H1 (cell line): ENCODE measurements around the gene EFCAB6. TPM values are rescaled to one million over a fixed set of nuclear protein-coding genes. Genes with fewer than 3 reads are reported as not detected.

Experiments used
- CTCF ChIA-PET: fragments of 300-600 bp; sonication (Branson Sonifier 250); formaldehyde crosslinking; loops from one replicate; lab custom pipeline; 2021; ENCODE audit not compliant: partially characterized antibody; lab: Charles Lee
- POLR2A ChIA-PET: fragments of 300-600 bp; sonication (Branson Sonifier 250); formaldehyde crosslinking; loops from one replicate; lab custom pipeline; 2021; ENCODE audit warnings: inconsistent platforms; ENCODE audit not compliant: partially characterized antibody; lab: Charles Lee
- DNase-seq, 2 experiments: peaks; one replicate each; pipeline versions ENCODE4 v3.0.0 to v3.0.0-alpha.2; 2010 to 2022; ENCODE audit warnings: low spot score in 2 of 2, low read depth in 1 of 2, mixed read lengths in 1 of 2
- FAIRE-seq: peaks from 2 replicates; lab custom pipeline; 2011; peaks lifted over from hg19 to GRCh38; lab: Jason Lieb, UNC
- H2AFZ ChIP-seq: 2 replicates; pipeline ENCODE4 v1.8.1; 2012; ENCODE audit warnings: low read length, inconsistent platforms
- H2AK5ac ChIP-seq: 2 replicates; pipeline ENCODE4 v1.6.1; 2013; ENCODE audit warnings: low read depth, low read length
- H2BK120ac ChIP-seq: replicated peaks from 2 replicates; pipeline ENCODE3; 2013; ENCODE audit warnings: low read depth, low read length, inconsistent platforms
- H2BK12ac ChIP-seq: 2 replicates; pipeline ENCODE4 v1.6.1; 2013; ENCODE audit warnings: low read depth, low read length
- H2BK15ac ChIP-seq: 2 replicates; pipeline ENCODE4 v1.6.1; 2013; ENCODE audit warnings: low read length
- H2BK20ac ChIP-seq: 2 replicates; pipeline ENCODE4 v1.6.1; 2013; ENCODE audit warnings: low read length
- H2BK5ac ChIP-seq: 2 replicates; pipeline ENCODE4 v1.6.1; 2013; ENCODE audit warnings: low read depth, low read length
- H3K14ac ChIP-seq: 2 replicates; pipeline ENCODE4 v1.6.1; 2013; ENCODE audit warnings: inconsistent platforms; ENCODE audit not compliant: insufficient read length
- H3K18ac ChIP-seq: 2 replicates; pipeline ENCODE4 v1.6.1; 2013; ENCODE audit warnings: low read length; ENCODE audit errors: extremely low read depth
- H3K23ac ChIP-seq: 2 replicates; pipeline ENCODE4 v1.6.1; 2013; ENCODE audit warnings: inconsistent platforms; ENCODE audit not compliant: insufficient read length
- H3K23me2 ChIP-seq: 2 replicates; pipeline ENCODE4 v1.6.1; 2013; ENCODE audit warnings: low read depth, low read length
- H3K27ac ChIP-seq: 2 replicates; pipeline ENCODE4 v1.6.1; 2011; ENCODE audit warnings: low read depth, low read length, inconsistent platforms
- H3K27me3 ChIP-seq, 4 experiments: replicated peaks in 1 of 4; 1 replicate in 1 of 4; 2 replicates in 3 of 4; pipeline versions ENCODE4 v1.6.1 to v1.8.1; 2011 to 2013; ENCODE audit warnings: low read length in 3 of 4, mild to moderate bottlenecking in 3 of 4, inconsistent platforms in 2 of 4, mixed read lengths in 2 of 4, moderate library complexity in 1 of 4; ENCODE audit not compliant: control insufficient read depth in 3 of 4, insufficient read depth in 3 of 4; ENCODE audit errors: extremely low read depth in 1 of 4
- H3K36me3 ChIP-seq, 4 experiments: 2 replicates each; pipeline versions ENCODE4 v1.6.1 to v1.8.1; 2011 to 2013; ENCODE audit warnings: mild to moderate bottlenecking in 4 of 4, low read length in 3 of 4, moderate library complexity in 2 of 4, control low read depth in 1 of 4, inconsistent platforms in 1 of 4; ENCODE audit not compliant: insufficient read depth in 4 of 4, control insufficient read depth in 2 of 4
- H3K4ac ChIP-seq: replicated peaks from 2 replicates; pipeline ENCODE3; 2013; ENCODE audit warnings: low read length, low read depth, mixed read lengths, inconsistent platforms; ENCODE audit not compliant: insufficient read length
- H3K4me1 ChIP-seq, 4 experiments: replicated peaks in 1 of 4; 1 replicate in 1 of 4; 2 replicates in 3 of 4; pipeline versions ENCODE4 v1.6.1 to v1.8.1; 2011 to 2013; ENCODE audit warnings: low read length in 3 of 4, inconsistent platforms in 2 of 4, mixed read lengths in 1 of 4; ENCODE audit not compliant: insufficient read depth in 4 of 4, control insufficient read depth in 3 of 4
- H3K4me2 ChIP-seq, 2 experiments: 2 replicates each; pipeline versions ENCODE4 v1.6.1 to v1.8.1; 2011 to 2013; ENCODE audit warnings: low read depth in 2 of 2, low read length in 2 of 2, control low read depth in 1 of 2, inconsistent platforms in 1 of 2, mild to moderate bottlenecking in 1 of 2; ENCODE audit not compliant: insufficient read depth in 1 of 2
- H3K4me3 ChIP-seq, 4 experiments: fragments of 200-600, 300-600 bp in 1 of 4; sonication (generic), shearing (Covaris generic), sonication (Bioruptor Twin) in 1 of 4; 2 replicates each; pipeline versions ENCODE4 v1.5.1 to v1.8.1; 2011 to 2016; ENCODE audit warnings: low read length in 4 of 4, low read depth in 3 of 4, control low read depth in 2 of 4, inconsistent platforms in 2 of 4, mild to moderate bottlenecking in 2 of 4, mixed read lengths in 1 of 4, moderate library complexity in 1 of 4; ENCODE audit not compliant: insufficient read depth in 2 of 4; ENCODE audit errors: extremely low read depth in 1 of 4
- H3K56ac ChIP-seq: replicated peaks from 2 replicates; pipeline ENCODE3; 2013; ENCODE audit warnings: low read depth, mild to moderate bottlenecking, mixed read lengths, low read length, inconsistent platforms; ENCODE audit not compliant: insufficient read length
- H3K79me1 ChIP-seq: 2 replicates; pipeline ENCODE4 v1.6.1; 2013; ENCODE audit warnings: low read depth, low read length, control low read depth
- H3K79me2 ChIP-seq, 2 experiments: 2 replicates each; pipeline versions ENCODE4 v1.6.1 to v1.8.1; 2012 to 2013; ENCODE audit warnings: low read length in 2 of 2, mild to moderate bottlenecking in 2 of 2, inconsistent platforms in 1 of 2; ENCODE audit not compliant: insufficient read depth in 2 of 2, control insufficient read depth in 1 of 2
- H3K9ac ChIP-seq, 4 experiments: replicated peaks in 1 of 4; 1 replicate in 1 of 4; 2 replicates in 3 of 4; pipeline versions ENCODE4 v1.6.1 to v1.8.1; 2011 to 2013; ENCODE audit warnings: low read depth in 3 of 4, low read length in 3 of 4, control low read depth in 2 of 4, mild to moderate bottlenecking in 2 of 4, moderate library complexity in 2 of 4, inconsistent platforms in 1 of 4; ENCODE audit errors: extremely low read depth in 1 of 4
- H3K9me3 ChIP-seq, 2 experiments: 2 replicates each; pipeline versions ENCODE4 v1.6.1 to v1.8.1; 2012 to 2013; ENCODE audit warnings: mild to moderate bottlenecking in 2 of 2, moderate library complexity in 2 of 2, control low read depth in 1 of 2, inconsistent platforms in 1 of 2, low read depth in 1 of 2, low read length in 1 of 2, mixed read lengths in 1 of 2; ENCODE audit not compliant: insufficient read depth in 2 of 2
- H4K20me1 ChIP-seq, 2 experiments: replicated peaks in 1 of 2; 2 replicates each; pipeline versions ENCODE3 to v1.8.1; 2011 to 2013; ENCODE audit warnings: inconsistent platforms in 2 of 2, low read length in 2 of 2, mild to moderate bottlenecking in 1 of 2; ENCODE audit not compliant: insufficient read depth in 2 of 2, control insufficient read depth in 1 of 2
- H4K5ac ChIP-seq: 2 replicates; pipeline ENCODE4 v1.6.1; 2013; ENCODE audit warnings: low read length, low read depth, mixed read lengths, inconsistent platforms; ENCODE audit not compliant: insufficient read length
- H4K8ac ChIP-seq: 2 replicates; pipeline ENCODE4 v1.8.0; 2013; ENCODE audit warnings: mild to moderate bottlenecking, moderate library complexity, low read length, inconsistent platforms; ENCODE audit not compliant: insufficient read depth; ENCODE audit errors: extremely low read depth
- H4K91ac ChIP-seq: replicated peaks from 2 replicates; pipeline ENCODE3; 2013; ENCODE audit warnings: low read length, mixed read lengths, inconsistent platforms; ENCODE audit not compliant: insufficient read length
- ASH2L ChIP-seq: fragments of 200-600, 300-600 bp; sonication (generic); IDR thresholded peaks from one replicate; pipeline ENCODE4 v1.7.1; 2017; ENCODE audit warnings: low read length
- BACH1 ChIP-seq: IDR thresholded peaks from 2 replicates; pipeline ENCODE4 v1.6.1; 2012; ENCODE audit warnings: low read length, improper control_type of control experiment
- BCL11A ChIP-seq, 2 experiments: IDR thresholded peaks; one replicate each; pipeline ENCODE4 v1.6.1; 2011; ENCODE audit warnings: low read depth in 2 of 2, low read length in 2 of 2, mild to moderate bottlenecking in 2 of 2
- BRCA1 ChIP-seq: IDR thresholded peaks from 2 replicates; pipeline ENCODE4 v1.6.1; 2012; ENCODE audit warnings: low read depth, low read length, improper control_type of control experiment
- CREB1 ChIP-seq: IDR thresholded peaks from 2 replicates; pipeline ENCODE4 v1.6.1; 2012; ENCODE audit warnings: inconsistent platforms
- HDAC6 ChIP-seq: IDR thresholded peaks from one replicate; pipeline ENCODE4 v1.7.1; 2012; ENCODE audit warnings: low read depth, mild to moderate bottlenecking, inconsistent platforms, low read length, moderate library complexity
- KDM1A ChIP-seq: fragments of 200-600, 300-600 bp; sonication (generic); IDR thresholded peaks from 2 replicates; pipeline ENCODE4 v1.7.1; 2016; ENCODE audit warnings: mild to moderate bottlenecking, low read length, borderline replicate concordance
- RAD21 ChIP-seq, 2 experiments: IDR thresholded peaks in 1 of 2; conservative IDR thresholded peaks in 1 of 2; 2 replicates each; pipeline ENCODE4 v1.6.1; 2011; ENCODE audit warnings: low read depth in 2 of 2, low read length in 2 of 2, improper control_type of control experiment in 1 of 2, inconsistent platforms in 1 of 2, mild to moderate bottlenecking in 1 of 2, moderate library complexity in 1 of 2
- RBBP5 ChIP-seq: IDR thresholded peaks from 2 replicates; pipeline ENCODE4 v1.7.1; 2012; ENCODE audit warnings: low read depth, mild to moderate bottlenecking, inconsistent platforms, low read length, moderate library complexity, borderline replicate concordance
- RNF2 ChIP-seq: fragments of 200-900, 300-1000 bp; sonication (generic); IDR thresholded peaks from 2 replicates; pipeline ENCODE4 v1.7.1; 2016; ENCODE audit warnings: borderline replicate concordance, low read depth, mild to moderate bottlenecking, antibody characterized with exemption, low read length; ENCODE audit not compliant: poor library complexity, severe bottlenecking; ENCODE audit errors: missing control alignments
- SAP30 ChIP-seq: fragments of 300-600 bp; sonication (generic); IDR thresholded peaks from 2 replicates; pipeline ENCODE4 v1.7.1; 2012; ENCODE audit warnings: low read length, moderate library complexity, mild to moderate bottlenecking, inconsistent platforms; ENCODE audit not compliant: insufficient read depth, insufficient replicate concordance
- SIN3A ChIP-seq, 2 experiments: IDR thresholded peaks in 1 of 2; conservative IDR thresholded peaks in 1 of 2; 2 replicates each; pipeline ENCODE4 v1.6.1; 2011 to 2012; ENCODE audit warnings: low read length in 2 of 2, improper control_type of control experiment in 1 of 2, low read depth in 1 of 2, mild to moderate bottlenecking in 1 of 2
- TBP ChIP-seq: IDR thresholded peaks from 2 replicates; pipeline ENCODE4 v1.6.1; 2011; ENCODE audit warnings: low read depth, low read length, improper control_type of control experiment
- YY1 ChIP-seq: IDR thresholded peaks from 2 replicates; pipeline ENCODE4 v1.6.1; 2011; ENCODE audit warnings: low read depth, mild to moderate bottlenecking, low read length
- WGBS, 2 experiments: shearing (Covaris generic) in 1 of 2; methylation state at CpG; one replicate each; pipeline versions ENCODE4 v1.1.6 to v1.1.7; 2013 to 2015; ENCODE audit warnings: low lambda C conversion rate in 2 of 2, mixed read lengths in 2 of 2, inconsistent platforms in 1 of 2, low coverage in 1 of 2, missing lambda C conversion rate in 1 of 2; ENCODE audit not compliant: insufficient replicate concordance in 2 of 2, insufficient coverage in 1 of 2, insufficient read length in 1 of 2; ENCODE audit errors: extremely low coverage in 1 of 2, missing lambda C conversion rate in 1 of 2; 5-methylcytosine and 5-hydroxymethylcytosine counted together
- polyA plus RNA-seq, 7 experiments: library from polyadenylated mRNA; depleted of rRNA in 3 of 7; stranded (reverse) in 5 of 7; unstranded in 2 of 7; fragments of >200 nt in 5 of 7; fragments of 200-250 nt in 2 of 7; gene quantifications; 1 replicate in 5 of 7; 2 replicates in 1 of 7; 4 replicates in 1 of 7; pipeline versions ENCODE4 v1.2.1 to v1.2.3, GENCODE V29; 2011 to 2013; ENCODE audit warnings: missing spikeins in 2 of 7, mixed read lengths in 2 of 7
- total RNA-seq: library from RNA; stranded (reverse); fragmentation: NEBNext Ultra II Directional; extraction: Animal tissue kit (Norgen Biotek cat#: 25700); gene quantifications from 2 replicates; pipeline ENCODE4 v1.2.1, GENCODE V29; 2021

Gene EFCAB6
- total and polyA plus RNA-seq, 2 of the 8 experiments (the other 6 are each of a cell fraction or from before 2014, with no cell fraction given): 0.32 to 1.7 TPM

GRCh38 chr22:43634316-43634715 is 177.8 kb downstream of the EFCAB6 start:
- Histone ChIP-seq H4K91ac (no peak overlapping the region), H3K4me1 (peaks cover 0 to 2% (median 0%) of the 10 kb centered on the region in 4 experiments; a peak in 1 of 7 replicates), H4K20me1 (no peaks in the 10 kb centered on the region), H3K36me3 (no peaks in the 10 kb centered on the region), H3K56ac (no peak overlapping the region), H2BK12ac (no peak overlapping the region), H3K79me1 (no peaks in the 10 kb centered on the region), H3K23me2 (no peaks in the 10 kb centered on the region; the same call in 1 of the 2 replicates), H2AFZ (no peak overlapping the region), H2BK15ac (no peak overlapping the region), H3K27ac (no peak overlapping the region), H3K9ac (no peak overlapping the region), H3K9me3 (peaks cover 0 to 3% of the 10 kb centered on the region in 2 experiments; a peak in 1 of 4 replicates), H3K23ac (no peak overlapping the region), H3K4me3 (no peak overlapping the region), H2BK20ac (no peak overlapping the region), H3K18ac (no peak overlapping the region), H3K14ac (no peak overlapping the region), H3K4me2 (no peak overlapping the region), H2BK120ac (no peak overlapping the region), H3K27me3 (no peaks in the 10 kb centered on the region; a peak in 1 of 7 replicates), H3K4ac (no peak overlapping the region), H2BK5ac (no peak overlapping the region), H2AK5ac (no peak overlapping the region), H3K79me2 (no peaks in the 10 kb centered on the region), H4K8ac (no peak overlapping the region), H4K5ac (no peak overlapping the region)
- FAIRE-seq (no peak), DNase-seq (no peak)
- POLR2A ChIA-PET: no interaction called here
- CTCF ChIA-PET: no interaction called here
- WGBS, 2 experiments: 60% methylated on average over 4 of the region's 4 CpGs; no CpG with 5 or more reads in 1 of the 2 experiments
- TF ChIP-seq ASH2L (no peak), YY1 (no peak), BRCA1 (no peak), KDM1A (no peak), RAD21 (IDR thresholded peaks at IDR 0.05 in 1 of 2, conservative IDR thresholded peaks at IDR 0.05 in 1 of 2; ENCODE audit: low read depth in 2 of 2, low read length in 2 of 2) (no peak), RBBP5 (no peak), HDAC6 (no peak), TBP (no peak), CREB1 (no peak), BACH1 (no peak), SAP30 (no peak), RNF2 (no peak), BCL11A (IDR thresholded peaks at IDR 0.05; ENCODE audit: low read depth in 2 of 2, low read length in 2 of 2) (no peak), SIN3A (conservative IDR thresholded peaks at IDR 0.05 in 1 of 2, IDR thresholded peaks at IDR 0.05 in 1 of 2; ENCODE audit: low read depth in 1 of 2, low read length in 2 of 2) (no peak)
